ENCODE data around the gene COL25A1.

- TF ChIP-seq CTCF (IDR thresholded peaks at IDR 0.05) (no peak), POLR2A (IDR thresholded peaks at IDR 0.05) (no peak)
Measured at GRCh38 chr4:108831886-108832285, 470.6 kb downstream of the COL25A1 start.

Data from heart left ventricle (tissue), 13 donors.